Keratinocyte (primary cell): Measurements from ENCODE around the gene CDHR4. TPM values are rescaled to one million over a fixed set of nuclear protein-coding genes. Genes with fewer than 3 reads are reported as not detected.

Experiments
- DNase-seq: peaks from one replicate; pipeline ENCODE4 v3.0.0-alpha.2; 2011; ENCODE audit warnings: low read depth, missing footprints, low spot score
- FAIRE-seq: peaks from 2 replicates; lab custom pipeline; 2011; peaks lifted over from hg19 to GRCh38; lab: Jason Lieb, UNC
- H2AFZ ChIP-seq: 2 replicates; pipeline ENCODE4 v1.6.0; 2012; ENCODE audit warnings: low read length, control low read depth, inconsistent platforms; ENCODE audit not compliant: control insufficient read depth
- H3K27ac ChIP-seq: 2 replicates; pipeline ENCODE4 v1.5.1; 2011; ENCODE audit warnings: low read length; ENCODE audit not compliant: control insufficient read depth, insufficient read depth
- H3K27me3 ChIP-seq: 3 replicates; pipeline ENCODE4 v1.6.0; 2011; ENCODE audit warnings: low read length; ENCODE audit not compliant: control insufficient read depth, insufficient read depth; ENCODE audit errors: extremely low read depth
- H3K36me3 ChIP-seq, 2 experiments: 2 replicates in 1 of 2; 3 replicates in 1 of 2; pipeline ENCODE4 v1.5.1; 2011; ENCODE audit warnings: low read length in 2 of 2, mild to moderate bottlenecking in 1 of 2; ENCODE audit not compliant: control insufficient read depth in 2 of 2, insufficient read depth in 2 of 2; ENCODE audit errors: extremely low read depth in 1 of 2
- H3K4me1 ChIP-seq: 3 replicates; pipeline ENCODE4 v1.5.1; 2011; ENCODE audit warnings: low read length; ENCODE audit not compliant: control insufficient read depth, insufficient read depth; ENCODE audit errors: extremely low read depth
- H3K4me2 ChIP-seq: 3 replicates; pipeline ENCODE4 v1.6.0; 2011; ENCODE audit warnings: low read depth, low read length; ENCODE audit not compliant: control insufficient read depth, insufficient read depth; ENCODE audit errors: extremely low read depth
- H3K4me3 ChIP-seq, 3 experiments: fragments of 200-600 bp in 1 of 3; sonication (generic) in 1 of 3; 2 replicates in 2 of 3; 3 replicates in 1 of 3; pipeline ENCODE4 v1.5.1; 2011 to 2016; ENCODE audit warnings: low read length in 3 of 3, mild to moderate bottlenecking in 3 of 3, control low read depth in 2 of 3, inconsistent platforms in 1 of 3, low read depth in 1 of 3, mixed read lengths in 1 of 3, mixed run types in 1 of 3, moderate library complexity in 1 of 3; ENCODE audit not compliant: control insufficient read depth in 2 of 3, insufficient read depth in 2 of 3; ENCODE audit errors: extremely low read depth in 1 of 3
- H3K79me2 ChIP-seq: 2 replicates; pipeline ENCODE4 v1.6.0; 2012; ENCODE audit warnings: low read length; ENCODE audit not compliant: control insufficient read depth, insufficient read depth
- H3K9ac ChIP-seq: 3 replicates; pipeline ENCODE4 v1.6.0; 2011; ENCODE audit warnings: low read length; ENCODE audit not compliant: control insufficient read depth, insufficient read depth; ENCODE audit errors: extremely low read depth
- H3K9me1 ChIP-seq: 3 replicates; pipeline ENCODE4 v1.6.0; 2011; ENCODE audit warnings: low read length; ENCODE audit not compliant: control insufficient read depth, insufficient read depth; ENCODE audit errors: extremely low read depth
- H3K9me3 ChIP-seq: 2 replicates; pipeline ENCODE4 v1.5.1; 2012; ENCODE audit warnings: low read depth, low read length; ENCODE audit not compliant: control insufficient read depth
- H4K20me1 ChIP-seq: 3 replicates; pipeline ENCODE4 v1.6.0; 2011; ENCODE audit warnings: low read length; ENCODE audit not compliant: control insufficient read depth, insufficient read depth; ENCODE audit errors: extremely low read depth
- CTCF ChIP-seq, 3 experiments: IDR thresholded peaks in 1 of 3; conservative IDR thresholded peaks in 1 of 3; optimal IDR thresholded peaks in 1 of 3; 2 replicates in 2 of 3; 3 replicates in 1 of 3; pipeline versions ENCODE3 to v1.5.1; 2011; ENCODE audit warnings: low read length in 3 of 3, mild to moderate bottlenecking in 3 of 3, moderate library complexity in 2 of 3, control low read depth in 1 of 3, inconsistent platforms in 1 of 3; ENCODE audit not compliant: insufficient read depth in 2 of 3; ENCODE audit errors: extremely low read depth in 1 of 3
- EZH2 ChIP-seq: IDR thresholded peaks from one replicate; pipeline ENCODE4 v1.6.1; 2012; ENCODE audit warnings: inconsistent platforms, mild to moderate bottlenecking, low read length, moderate library complexity
- dilution Hi-C: fragments of 300-500 bp; cut with MboI; formaldehyde crosslinking; loops from one replicate; pipeline ENCODE4 v1.7.0; 2020; ENCODE audit warnings: low sequenced_read_pairs; ENCODE audit not compliant: extremely low pct_ligation_motif_present
- polyA plus RNA-seq, 5 experiments: library from polyadenylated mRNA; depleted of rRNA in 3 of 5; stranded (reverse) in 3 of 5; stranded (forward) in 1 of 5; unstranded in 1 of 5; fragments of >200 nt; gene quantifications; 1 replicate in 1 of 5; 2 replicates in 3 of 5; 3 replicates in 1 of 5; pipeline versions ENCODE4 v1.2.1 to v1.2.3, GENCODE V29; 2011 to 2012; ENCODE audit warnings: missing spikeins in 2 of 5, low read depth in 1 of 5, low replicate concordance in 1 of 5

The CDHR4 gene
- polyA plus RNA-seq, 1 donor (not counting 4 experiments of a cell fraction or from before 2014, with no cell fraction given), result not detected

DNA sequence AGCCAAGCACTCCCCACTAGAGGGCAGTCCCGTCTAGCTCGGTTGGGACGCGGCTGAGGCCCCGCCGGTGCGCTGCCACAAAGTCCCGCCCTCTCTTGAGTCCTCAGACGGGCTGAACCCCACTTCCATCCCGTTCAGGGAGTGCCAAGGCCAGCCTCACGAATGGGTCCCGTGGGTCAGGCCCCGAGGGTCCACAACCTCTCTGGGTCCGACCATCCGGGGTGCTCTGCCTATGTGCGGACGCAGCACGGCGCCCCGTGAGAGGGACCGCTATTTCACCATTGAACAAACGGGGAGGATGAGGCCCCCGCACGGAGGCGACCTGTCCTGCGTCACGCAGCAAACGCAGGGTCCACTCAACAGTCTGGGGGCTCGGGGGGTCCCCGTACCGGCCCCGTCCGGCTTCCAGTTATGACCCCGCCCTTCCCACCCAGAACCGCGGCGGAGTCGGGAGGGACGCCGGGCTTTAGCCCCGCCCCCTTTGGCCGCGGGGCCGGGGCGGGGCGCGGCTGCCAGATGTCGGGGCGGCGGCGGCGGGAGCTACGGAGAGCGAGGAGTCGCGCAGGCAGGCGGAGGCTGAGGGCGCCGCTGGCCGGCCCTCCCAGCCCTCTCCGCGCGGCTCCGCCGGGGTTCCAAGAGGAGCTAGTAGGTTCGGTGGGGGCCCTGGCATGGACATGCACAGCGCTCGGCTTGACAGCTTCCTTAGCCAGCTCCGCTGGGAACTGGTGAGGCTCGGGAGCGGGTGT lies 3.2 kb upstream of the CDHR4 start, which contains the start of gene INKA1:
Gene INKA1 (plus strand): TSS at position 543 of the 746 bp plus-strand sequence. CDS start 132 bp downstream, at position 675.
- H3K9me1 ChIP-seq, result peaks cover 5% of the 10 kb centered on the region
- peak within 1 kb of the TSS; percentile 86 for H3K9ac ChIP-seq
- no peaks in the 10 kb centered on the region for H3K27me3 ChIP-seq
- H2AFZ ChIP-seq, result peak within 1 kb of the TSS; percentile 91
- dilution Hi-C loops, result no loop called here
- H3K4me3 ChIP-seq, result peak within 1 kb of the TSS; percentile 80 to 89 (median 84)
- FAIRE-seq (peak; percentile 55), DNase-seq (no peak)
- H4K20me1 ChIP-seq, result peaks cover 7% of the 10 kb centered on the region
- peak in 2 of 3 experiments; percentile 86 to 96 for TF ChIP-seq CTCF (optimal IDR thresholded peaks at IDR 0.05 in 1 of 3, IDR thresholded peaks at IDR 0.05 in 1 of 3, conservative IDR thresholded peaks at IDR 0.05 in 1 of 3; ENCODE audit: extremely low read depth in 1 of 3, insufficient read depth in 2 of 3, low read length in 3 of 3)
- no peak for TF ChIP-seq EZH2
- H3K36me3 ChIP-seq, result peaks cover 0 to 9% of the 10 kb centered on the region in 2 experiments
- peaks cover 12% of the 10 kb centered on the region for H3K79me2 ChIP-seq
- peaks cover 43% of the 10 kb centered on the region for H3K4me1 ChIP-seq
- H3K27ac ChIP-seq, result peak within 1 kb of the TSS; percentile 69
- H3K4me2 ChIP-seq, result peak within 1 kb of the TSS; percentile 98
- H3K9me3 ChIP-seq, result no peaks in the 10 kb centered on the region

DNA sequence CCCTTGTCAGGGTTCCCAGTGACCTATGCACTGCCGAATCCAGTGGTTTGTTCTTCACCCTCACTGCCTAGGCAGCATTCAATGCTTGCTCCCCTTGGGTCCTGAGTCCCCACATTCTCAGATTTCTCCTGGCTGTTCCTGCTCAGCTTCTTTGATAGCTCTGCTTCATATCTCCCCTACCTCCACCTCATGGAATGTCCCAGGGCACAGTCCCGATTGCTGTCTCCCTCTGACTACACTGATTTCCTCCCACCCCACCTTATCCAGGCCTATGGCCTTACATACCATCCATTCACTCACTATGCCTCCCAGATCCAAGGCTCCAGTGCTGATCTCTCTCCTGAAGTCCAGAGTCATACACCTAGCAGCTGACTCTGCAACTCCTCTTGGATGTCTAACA lies 1.5 kb upstream of the CDHR4 start:
- H3K9ac ChIP-seq, result no peak overlapping the region
- peaks cover 29% of the 10 kb centered on the region for H3K4me1 ChIP-seq
- no peaks in the 10 kb centered on the region for H3K27me3 ChIP-seq
- FAIRE-seq, result peak; percentile 29
- dilution Hi-C loops, result no loop called here
- no peak overlapping the region for H3K27ac ChIP-seq
- TF ChIP-seq CTCF (optimal IDR thresholded peaks at IDR 0.05 in 1 of 3, IDR thresholded peaks at IDR 0.05 in 1 of 3, conservative IDR thresholded peaks at IDR 0.05 in 1 of 3; ENCODE audit: extremely low read depth in 1 of 3, insufficient read depth in 2 of 3, low read length in 3 of 3), result no peak
- TF ChIP-seq EZH2, result no peak
- no peak for DNase-seq
- peaks cover 12% of the 10 kb centered on the region for H3K79me2 ChIP-seq
- peaks cover 7% of the 10 kb centered on the region for H4K20me1 ChIP-seq
- no peak overlapping the region for H2AFZ ChIP-seq
- no peak overlapping the region for H3K4me2 ChIP-seq
- H3K36me3 ChIP-seq, result peaks cover 0 to 8% of the 10 kb centered on the region in 2 experiments
- no peak overlapping the region for H3K4me3 ChIP-seq
- peaks cover 4% of the 10 kb centered on the region for H3K9me1 ChIP-seq
- H3K9me3 ChIP-seq, result no peaks in the 10 kb centered on the region
